ENCODE results near the gene GASK1B. TPM values are rescaled to one million over a fixed set of nuclear protein-coding genes. Genes with fewer than 3 reads are reported as not detected.

The GASK1B gene
- total RNA-seq, 1 experiment from 2014 or later = 1.1 TPM

- Histone ChIP-seq H3K4me3 (ENCODE audit: low read depth in 2 of 2, low read length in 2 of 2) (no peak overlapping the region), H3K27ac (ENCODE audit: low read length) (no peak overlapping the region), H3K27me3 (ENCODE audit: control insufficient read depth, insufficient read depth, low read length) (no peaks in the 10 kb centered on the region), H3K9me3 (ENCODE audit: control insufficient read depth, insufficient read depth, low read depth, low read length) (no peaks in the 10 kb centered on the region), H3K36me3 (ENCODE audit: control insufficient read depth, insufficient read depth, low read length) (no peaks in the 10 kb centered on the region), H3K4me1 (ENCODE audit: control insufficient read depth, insufficient read depth, low read length) (no peaks in the 10 kb centered on the region)
- in situ Hi-C loops (cut with HindIII; ENCODE audit: low pct_unique_long_range_greater_than_20kb, low sequenced_read_pairs) (no loop called here), intact Hi-C loops (cut with micrococcal nuclease; ENCODE audit: unreplicated experiment) (no loop called here)
- no TSS peak for BruUV-seq (replicated peaks)
- ATAC-seq (no peak), DNase-seq (ENCODE audit: low read depth, low spot score) (no peak)
- CTCF ChIA-PET = no interaction called here
- POLR2A ChIA-PET = no interaction called here
- TF ChIP-seq, protein P1, sequence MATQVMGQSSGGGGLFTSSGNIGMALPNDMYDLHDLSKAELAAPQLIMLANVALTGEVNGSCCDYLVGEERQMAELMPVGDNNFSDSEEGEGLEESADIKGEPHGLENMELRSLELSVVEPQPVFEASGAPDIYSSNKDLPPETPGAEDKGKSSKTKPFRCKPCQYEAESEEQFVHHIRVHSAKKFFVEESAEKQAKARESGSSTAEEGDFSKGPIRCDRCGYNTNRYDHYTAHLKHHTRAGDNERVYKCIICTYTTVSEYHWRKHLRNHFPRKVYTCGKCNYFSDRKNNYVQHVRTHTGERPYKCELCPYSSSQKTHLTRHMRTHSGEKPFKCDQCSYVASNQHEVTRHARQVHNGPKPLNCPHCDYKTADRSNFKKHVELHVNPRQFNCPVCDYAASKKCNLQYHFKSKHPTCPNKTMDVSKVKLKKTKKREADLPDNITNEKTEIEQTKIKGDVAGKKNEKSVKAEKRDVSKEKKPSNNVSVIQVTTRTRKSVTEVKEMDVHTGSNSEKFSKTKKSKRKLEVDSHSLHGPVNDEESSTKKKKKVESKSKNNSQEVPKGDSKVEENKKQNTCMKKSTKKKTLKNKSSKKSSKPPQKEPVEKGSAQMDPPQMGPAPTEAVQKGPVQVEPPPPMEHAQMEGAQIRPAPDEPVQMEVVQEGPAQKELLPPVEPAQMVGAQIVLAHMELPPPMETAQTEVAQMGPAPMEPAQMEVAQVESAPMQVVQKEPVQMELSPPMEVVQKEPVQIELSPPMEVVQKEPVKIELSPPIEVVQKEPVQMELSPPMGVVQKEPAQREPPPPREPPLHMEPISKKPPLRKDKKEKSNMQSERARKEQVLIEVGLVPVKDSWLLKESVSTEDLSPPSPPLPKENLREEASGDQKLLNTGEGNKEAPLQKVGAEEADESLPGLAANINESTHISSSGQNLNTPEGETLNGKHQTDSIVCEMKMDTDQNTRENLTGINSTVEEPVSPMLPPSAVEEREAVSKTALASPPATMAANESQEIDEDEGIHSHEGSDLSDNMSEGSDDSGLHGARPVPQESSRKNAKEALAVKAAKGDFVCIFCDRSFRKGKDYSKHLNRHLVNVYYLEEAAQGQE (IDR thresholded peaks at IDR 0.05; ENCODE audit: insufficient read depth in 1 of 2, low read depth in 2 of 2, low read length in 1 of 2) = no peak
- TF ChIP-seq TCF7L2 (IDR thresholded peaks at IDR 0.05; ENCODE audit: low read depth, low read length) = no peak
- no peak for TF ChIP-seq SIN3A (IDR thresholded peaks at IDR 0.05; ENCODE audit: borderline replicate concordance, insufficient read depth, low read depth, low read length)
- TF ChIP-seq CTCF (IDR thresholded peaks at IDR 0.05) = no peak
- TF ChIP-seq POLR2AphosphoS5 (IDR thresholded peaks at IDR 0.05; ENCODE audit: low read depth, low read length) = no peak
Observed at GRCh38 chr4:158128540-158128939, 44.3 kb downstream of the GASK1B start.

- POLR2A ChIA-PET = no interaction called here
- Histone ChIP-seq H3K27ac (ENCODE audit: low read length) (no peak overlapping the region), H3K4me3 (ENCODE audit: low read depth in 2 of 2, low read length in 2 of 2) (no peak overlapping the region), H3K27me3 (ENCODE audit: control insufficient read depth, insufficient read depth, low read length) (no peaks in the 10 kb centered on the region), H3K9me3 (ENCODE audit: control insufficient read depth, insufficient read depth, low read depth, low read length) (no peaks in the 10 kb centered on the region), H3K36me3 (ENCODE audit: control insufficient read depth, insufficient read depth, low read length) (no peaks in the 10 kb centered on the region), H3K4me1 (ENCODE audit: control insufficient read depth, insufficient read depth, low read length) (no peaks in the 10 kb centered on the region)
- no peak for TF ChIP-seq CTCF (IDR thresholded peaks at IDR 0.05)
- TF ChIP-seq, protein P1 (IDR thresholded peaks at IDR 0.05; ENCODE audit: insufficient read depth in 1 of 2, low read depth in 2 of 2, low read length in 1 of 2) = no peak
- TF ChIP-seq TCF7L2 (IDR thresholded peaks at IDR 0.05; ENCODE audit: low read depth, low read length) = no peak
- TF ChIP-seq POLR2AphosphoS5 (IDR thresholded peaks at IDR 0.05; ENCODE audit: low read depth, low read length) = no peak
- TF ChIP-seq SIN3A (IDR thresholded peaks at IDR 0.05; ENCODE audit: borderline replicate concordance, insufficient read depth, low read depth, low read length) = no peak
- CTCF ChIA-PET = interaction anchor here (0.5 kb wide), 1 partner anchor 318 kb away, joined by 3 read pairs; no protein-coding TSS in a partner anchor
- intact Hi-C loops (cut with micrococcal nuclease; ENCODE audit: unreplicated experiment) (no loop called here), in situ Hi-C loops (cut with HindIII; ENCODE audit: low pct_unique_long_range_greater_than_20kb, low sequenced_read_pairs) (no loop called here)
- DNase-seq (ENCODE audit: low read depth, low spot score) (no peak), ATAC-seq (no peak)
- BruUV-seq (replicated peaks) = no TSS peak
Observed at GRCh38 chr4:158125310-158125709, 47.5 kb downstream of the GASK1B start.

Other genes with a start within 250 kb of the GASK1B start
- 6.0 TPM for gene TMEM144, start 37.5 kb upstream of the GASK1B start, total RNA-seq (2021; ENCODE audit: unreplicated experiment)